AG09309 (cell line): ENCODE data around the gene NAA16.

Experiments used
- DNase-seq: peaks from one replicate; pipeline ENCODE4 v3.0.0-alpha.2; 2010; ENCODE audit warnings: low read depth
- H3K4me3 ChIP-seq: 2 replicates; pipeline ENCODE4 v1.5.1; 2011; ENCODE audit warnings: mild to moderate bottlenecking, low read depth, low read length, moderate library complexity; ENCODE audit not compliant: control insufficient read depth
- TF ChIP-seq, protein P1 (sequence below): IDR thresholded peaks from 2 replicates; pipeline ENCODE4 v1.5.1; 2011; ENCODE audit warnings: mild to moderate bottlenecking, low read depth, low read length, inconsistent platforms; ENCODE audit not compliant: insufficient read depth, control insufficient read depth; ENCODE audit errors: missing control alignments

The NAA16 gene

DNA sequence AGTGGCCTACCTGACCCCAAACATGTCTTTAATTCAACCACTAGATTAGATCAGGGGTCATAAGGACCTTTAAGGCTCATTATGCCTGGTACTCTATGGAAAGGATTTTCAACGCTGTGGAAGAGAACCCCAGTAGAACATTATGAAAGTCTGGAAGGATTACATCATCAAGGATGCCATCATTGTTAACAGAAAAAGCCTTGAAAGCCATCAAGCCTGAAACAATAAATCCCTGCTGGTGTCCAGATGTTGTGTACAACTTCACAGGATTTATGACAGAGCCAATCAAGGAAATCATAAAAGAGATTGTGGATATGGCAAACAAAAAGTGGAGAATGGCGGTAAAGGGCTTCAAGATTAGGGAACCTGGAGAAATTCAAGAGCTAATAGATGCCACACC is 59.7 kb downstream of the NAA16 start:
- TF ChIP-seq, protein P1, sequence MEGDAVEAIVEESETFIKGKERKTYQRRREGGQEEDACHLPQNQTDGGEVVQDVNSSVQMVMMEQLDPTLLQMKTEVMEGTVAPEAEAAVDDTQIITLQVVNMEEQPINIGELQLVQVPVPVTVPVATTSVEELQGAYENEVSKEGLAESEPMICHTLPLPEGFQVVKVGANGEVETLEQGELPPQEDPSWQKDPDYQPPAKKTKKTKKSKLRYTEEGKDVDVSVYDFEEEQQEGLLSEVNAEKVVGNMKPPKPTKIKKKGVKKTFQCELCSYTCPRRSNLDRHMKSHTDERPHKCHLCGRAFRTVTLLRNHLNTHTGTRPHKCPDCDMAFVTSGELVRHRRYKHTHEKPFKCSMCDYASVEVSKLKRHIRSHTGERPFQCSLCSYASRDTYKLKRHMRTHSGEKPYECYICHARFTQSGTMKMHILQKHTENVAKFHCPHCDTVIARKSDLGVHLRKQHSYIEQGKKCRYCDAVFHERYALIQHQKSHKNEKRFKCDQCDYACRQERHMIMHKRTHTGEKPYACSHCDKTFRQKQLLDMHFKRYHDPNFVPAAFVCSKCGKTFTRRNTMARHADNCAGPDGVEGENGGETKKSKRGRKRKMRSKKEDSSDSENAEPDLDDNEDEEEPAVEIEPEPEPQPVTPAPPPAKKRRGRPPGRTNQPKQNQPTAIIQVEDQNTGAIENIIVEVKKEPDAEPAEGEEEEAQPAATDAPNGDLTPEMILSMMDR, result no peak
- no peak for DNase-seq
- H3K4me3 ChIP-seq, result no peak overlapping the region

DNA sequence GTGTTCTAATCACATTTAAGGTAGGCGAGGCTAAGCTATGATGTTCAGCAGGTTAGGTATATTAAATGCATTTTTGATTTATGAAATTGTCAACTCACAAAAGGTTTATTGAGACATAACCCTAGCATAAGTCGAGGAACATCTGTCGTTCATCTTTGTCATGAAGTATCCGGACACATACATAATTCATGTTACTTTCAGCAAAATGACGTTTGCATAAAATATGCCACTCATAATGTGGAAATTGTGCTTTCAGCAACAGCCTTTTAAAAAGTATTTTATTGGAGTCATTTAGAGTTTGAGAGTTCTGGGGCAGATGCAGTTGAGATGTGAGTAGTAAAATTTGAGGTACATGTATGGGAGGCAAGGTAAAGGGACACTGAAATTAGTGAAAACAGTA is 66.4 kb downstream of the NAA16 start:
- no peak overlapping the region for H3K4me3 ChIP-seq
- TF ChIP-seq, protein P1, result no peak

DNA sequence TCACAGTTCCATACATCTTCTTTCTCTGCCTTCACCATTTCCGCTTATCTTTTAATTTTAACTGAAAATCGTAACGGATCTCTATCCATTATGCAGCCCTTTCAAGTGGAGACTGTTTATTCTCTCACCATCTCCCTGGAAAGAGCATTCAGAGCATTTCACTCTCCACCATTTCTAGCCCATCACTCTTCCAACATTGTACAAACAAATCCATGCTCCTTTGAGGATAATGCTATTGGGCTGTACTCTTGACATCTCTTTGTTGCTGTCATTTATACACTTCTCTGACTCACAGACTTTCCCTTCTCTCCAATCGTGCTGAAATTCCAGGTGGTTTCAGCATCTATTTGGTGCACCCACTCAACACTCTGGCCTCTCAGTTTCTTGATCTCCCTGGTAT is 71.4 kb downstream of the NAA16 start:
- DNase-seq, result no peak
- TF ChIP-seq, protein P1, result no peak
- H3K4me3 ChIP-seq, result no peak overlapping the region

More for the DNA sequence above, 66.4 kb downstream of the NAA16 start:
- DNase-seq, result no peak

DNA sequence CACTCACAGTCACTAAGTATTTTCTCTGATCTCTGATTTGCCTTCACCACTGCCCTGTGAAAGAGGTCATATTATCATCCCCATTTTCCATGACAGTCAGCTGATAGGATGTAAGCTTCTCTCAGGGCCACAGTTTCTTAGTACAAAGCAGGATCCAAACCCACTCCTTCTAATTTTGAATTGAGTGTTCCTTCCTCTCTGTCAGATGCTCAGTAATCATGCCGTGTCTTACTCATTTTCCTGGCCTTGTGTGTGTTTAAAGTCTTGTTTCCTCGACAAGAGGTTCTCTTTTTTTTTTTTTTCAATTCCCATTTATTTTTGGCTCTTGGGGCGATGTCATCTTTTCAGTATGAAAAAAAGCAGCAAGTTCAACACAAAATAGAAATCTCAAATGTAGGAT is 72.3 kb downstream of the NAA16 start:
- TF ChIP-seq, protein P1, result no peak
- no peak for DNase-seq
- H3K4me3 ChIP-seq, result no peak overlapping the region

DNA sequence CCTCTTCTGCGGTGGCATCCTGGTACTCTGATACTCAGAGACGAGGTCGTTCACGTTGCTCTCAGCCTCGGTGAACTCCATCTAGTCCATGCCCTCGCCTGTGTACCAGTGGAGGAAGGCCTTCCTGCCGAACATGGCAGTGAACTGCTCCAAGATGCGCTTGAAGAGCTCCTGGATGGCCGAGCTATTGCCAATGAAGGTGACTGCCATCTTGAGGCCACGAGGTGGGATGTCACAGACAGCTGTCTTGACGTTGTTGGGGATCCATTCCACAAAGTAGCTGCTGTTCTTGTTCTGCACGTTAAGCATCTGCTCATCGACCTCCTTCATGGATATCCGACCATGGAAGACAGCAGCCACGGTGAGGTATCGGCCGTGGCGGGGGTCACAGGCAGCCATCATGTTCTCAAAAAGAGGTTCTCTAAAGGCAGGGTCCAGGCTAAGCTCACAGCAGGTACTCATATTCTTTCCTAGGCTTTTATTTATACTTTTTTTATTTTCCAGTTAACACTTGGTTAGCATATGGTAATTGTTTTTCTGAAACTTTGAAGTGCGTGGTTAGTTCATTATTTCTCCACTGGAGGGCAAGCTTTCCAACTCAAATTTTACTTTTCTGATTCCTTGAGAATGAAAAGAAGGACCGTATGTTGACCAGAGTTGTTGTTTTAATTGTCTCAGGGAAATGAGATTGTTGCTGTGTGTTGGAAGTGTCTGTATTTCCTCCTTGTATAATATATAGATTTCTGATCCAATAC is 73.9 kb downstream of the NAA16 start:
- no peak overlapping the region for H3K4me3 ChIP-seq
- no peak for DNase-seq
- TF ChIP-seq, protein P1, result peak; percentile 32

DNA sequence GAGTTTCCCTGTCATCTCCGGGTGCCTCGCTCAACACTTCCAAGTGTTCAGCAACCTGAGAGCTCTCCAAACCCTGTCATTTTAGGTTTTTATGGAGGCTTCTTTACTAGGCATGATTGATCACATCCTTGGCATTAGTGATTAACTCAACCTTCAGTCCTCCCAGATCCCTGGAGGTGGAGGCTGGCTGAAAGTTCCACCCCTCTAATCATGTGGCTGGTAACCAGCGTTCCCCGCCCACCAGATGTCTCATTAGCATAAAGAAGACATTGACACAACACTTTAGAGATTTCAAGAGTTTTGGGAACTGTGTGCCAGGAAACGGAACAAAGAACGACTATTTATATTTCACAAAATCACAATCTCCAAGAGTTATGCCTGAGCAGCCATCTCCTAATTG is 75.1 kb downstream of the NAA16 start:
- DNase-seq, result no peak
- TF ChIP-seq, protein P1, result no peak

More for the DNA sequence above, 75.1 kb downstream of the NAA16 start:
- no peak overlapping the region for H3K4me3 ChIP-seq
